A549 (cell line): ENCODE data around the gene AAGAB.

Source experiments
- CTCF ChIP-seq: fragments of >200 bp; sonication (Bioruptor Twin); formaldehyde crosslinking; IDR thresholded peaks from 3 replicates; pipeline ENCODE4 v1.5.1; 2016
- KDM1A ChIP-seq: fragments of 200-600 bp; sonication (generic); IDR thresholded peaks from 2 replicates; pipeline ENCODE4 v1.6.1; 2016; ENCODE audit warnings: low read depth, mild to moderate bottlenecking
- MAFK ChIP-seq: fragments of 450-650 bp; IDR thresholded peaks from 2 replicates; pipeline ENCODE4 v1.6.1; 2014; ENCODE audit not compliant: partially characterized antibody
- MAX ChIP-seq: IDR thresholded peaks from 2 replicates; pipeline ENCODE4 v1.6.1; 2012

GRCh38 chr15:67218428-67218827, 36.0 kb downstream of the AAGAB start:
- no peak for TF ChIP-seq KDM1A
- no peak for TF ChIP-seq CTCF
- no peak for TF ChIP-seq MAFK
- no peak for TF ChIP-seq MAX
